ENCODE data around the gene LDAF1. TPM values are rescaled to one million over a fixed set of nuclear protein-coding genes. Genes with fewer than 3 reads are reported as not detected.
"Not testable (repeated sequence)": the region's sequence is repeated elsewhere in the genome, so short reads cannot be mapped to it uniquely, and the experiment has no call there.

LDAF1 gene
- polyA plus RNA-seq, 1 experiment, result 50.3 TPM

DNA sequence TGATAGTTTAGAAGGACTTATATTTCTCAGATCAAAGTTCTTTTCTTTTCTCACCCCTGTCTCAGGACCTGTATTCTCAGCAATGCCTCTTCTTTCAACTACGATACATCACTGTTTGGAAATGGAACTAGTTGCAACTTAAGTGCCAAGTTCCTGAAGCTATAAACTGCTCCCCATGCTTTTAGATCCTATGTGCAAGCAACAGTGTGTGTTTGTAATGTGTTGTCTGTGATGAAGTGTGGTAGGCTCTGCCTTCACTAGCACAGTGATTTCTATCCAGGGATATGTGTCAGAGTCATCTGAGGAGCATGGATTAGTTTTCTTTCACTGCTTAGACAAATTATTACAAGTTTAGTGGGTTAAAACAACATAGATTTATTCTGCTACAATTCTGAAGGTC lies 34.5 kb downstream of the LDAF1 start:
- CTCF ChIA-PET, result interaction anchor here (0.6 to 1.0 kb wide), 2 partner anchors 8 to 108 kb away, joined by 3 read pairs; no protein-coding TSS in a partner anchor

DNA sequence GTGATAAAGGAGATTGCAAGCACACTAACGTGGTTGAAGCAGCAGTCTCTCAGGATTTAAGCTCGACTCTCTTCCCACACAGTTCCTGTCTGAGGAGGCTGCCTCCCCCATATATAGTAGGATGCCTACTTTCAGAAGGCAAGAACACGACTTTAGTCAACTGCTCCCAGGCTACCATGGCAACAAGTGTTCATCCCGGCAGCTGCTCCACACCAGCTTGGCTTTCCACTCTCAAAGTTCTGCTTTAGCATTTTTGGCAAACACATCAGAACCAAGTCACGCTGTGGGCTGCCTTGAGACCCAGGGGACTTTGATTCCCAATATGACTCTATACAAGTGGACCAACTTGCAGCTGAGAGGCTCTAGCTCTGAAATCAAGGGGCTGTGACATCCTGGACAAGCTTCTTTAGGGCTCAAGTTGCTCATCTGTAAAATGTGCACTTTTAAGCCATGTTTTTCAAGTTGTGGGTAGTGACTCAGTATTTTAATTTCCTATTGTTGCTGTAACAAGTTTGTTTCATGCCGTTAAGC lies 36.4 kb downstream of the LDAF1 start:
- CTCF ChIA-PET, result no interaction called here
- H3K9me3 ChIP-seq (ENCODE audit: control insufficient read depth, insufficient read depth, low read length), result peaks cover 2% of the 10 kb centered on the region; the same call in 1 of the 2 replicates
- POLR2A ChIA-PET, result no interaction called here
- no peak overlapping the region for H3K27ac ChIP-seq (ENCODE audit: low read depth, low read length)
- TF ChIP-seq, protein P1, sequence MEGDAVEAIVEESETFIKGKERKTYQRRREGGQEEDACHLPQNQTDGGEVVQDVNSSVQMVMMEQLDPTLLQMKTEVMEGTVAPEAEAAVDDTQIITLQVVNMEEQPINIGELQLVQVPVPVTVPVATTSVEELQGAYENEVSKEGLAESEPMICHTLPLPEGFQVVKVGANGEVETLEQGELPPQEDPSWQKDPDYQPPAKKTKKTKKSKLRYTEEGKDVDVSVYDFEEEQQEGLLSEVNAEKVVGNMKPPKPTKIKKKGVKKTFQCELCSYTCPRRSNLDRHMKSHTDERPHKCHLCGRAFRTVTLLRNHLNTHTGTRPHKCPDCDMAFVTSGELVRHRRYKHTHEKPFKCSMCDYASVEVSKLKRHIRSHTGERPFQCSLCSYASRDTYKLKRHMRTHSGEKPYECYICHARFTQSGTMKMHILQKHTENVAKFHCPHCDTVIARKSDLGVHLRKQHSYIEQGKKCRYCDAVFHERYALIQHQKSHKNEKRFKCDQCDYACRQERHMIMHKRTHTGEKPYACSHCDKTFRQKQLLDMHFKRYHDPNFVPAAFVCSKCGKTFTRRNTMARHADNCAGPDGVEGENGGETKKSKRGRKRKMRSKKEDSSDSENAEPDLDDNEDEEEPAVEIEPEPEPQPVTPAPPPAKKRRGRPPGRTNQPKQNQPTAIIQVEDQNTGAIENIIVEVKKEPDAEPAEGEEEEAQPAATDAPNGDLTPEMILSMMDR (IDR thresholded peaks at IDR 0.05; ENCODE audit: low read depth, low read length), result no peak
- H3K27me3 ChIP-seq (ENCODE audit: control insufficient read depth, insufficient read depth, low read length), result peaks cover 18% of the 10 kb centered on the region
- no peak overlapping the region for H3K4me3 ChIP-seq (ENCODE audit: low read depth, low read length)
- DNase-seq (ENCODE audit: low read depth, low spot score), result no peak

More for the DNA sequence above, 34.5 kb downstream of the LDAF1 start:
- Histone ChIP-seq H3K27ac (ENCODE audit: low read depth, low read length) (no peak overlapping the region), H3K9me3 (ENCODE audit: control insufficient read depth, insufficient read depth, low read length) (peaks cover 2% of the 10 kb centered on the region; the same call in 1 of the 2 replicates), H3K4me3 (ENCODE audit: low read depth, low read length) (no peak overlapping the region), H3K27me3 (ENCODE audit: control insufficient read depth, insufficient read depth, low read length) (peaks cover 15% of the 10 kb centered on the region)
- DNase-seq (ENCODE audit: low read depth, low spot score), result no peak
- TF ChIP-seq, protein P1 (IDR thresholded peaks at IDR 0.05; ENCODE audit: low read depth, low read length), result no peak
- POLR2A ChIA-PET, result no interaction called here

- POLR2A ChIA-PET; H3K4me3 ChIP-seq (ENCODE audit: low read depth, low read length); DNase-seq (ENCODE audit: low read depth, low spot score); H3K27ac ChIP-seq (ENCODE audit: low read depth, low read length); CTCF ChIA-PET; H3K9me3 ChIP-seq (ENCODE audit: control insufficient read depth, insufficient read depth, low read length): not testable (repeated sequence)
- H3K27me3 ChIP-seq (ENCODE audit: control insufficient read depth, insufficient read depth, low read length), result peaks cover 18% of the 10 kb centered on the region
These were observed 36.9 kb downstream of the LDAF1 start for GRCh38 chr16:21195330-21195729.

DNA sequence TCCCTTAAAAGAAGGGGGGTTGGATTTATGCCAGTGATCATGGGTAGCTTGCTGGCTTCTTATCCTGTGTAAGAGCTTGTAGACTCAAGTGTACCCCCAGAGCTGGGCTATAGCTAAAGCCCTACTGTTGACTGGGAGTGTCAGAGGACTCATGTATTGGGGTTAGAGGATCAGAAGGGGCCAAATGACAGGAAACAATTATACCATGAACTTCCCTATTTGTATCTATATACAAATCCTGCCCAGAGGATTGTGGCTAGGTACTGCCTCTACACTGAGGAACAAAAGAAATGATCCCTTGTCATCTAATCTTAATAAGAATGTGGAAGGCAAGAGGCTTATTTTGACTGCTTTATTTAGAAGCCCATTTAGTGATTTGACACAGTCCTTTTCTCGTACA lies 38.6 kb downstream of the LDAF1 start:
- POLR2A ChIA-PET, result no interaction called here
- TF ChIP-seq, protein P1 (IDR thresholded peaks at IDR 0.05; ENCODE audit: low read depth, low read length), result no peak

GRCh38 chr16:21197621-21198020 lies 39.1 kb downstream of the LDAF1 start:
- Histone ChIP-seq H3K27me3 (ENCODE audit: control insufficient read depth, insufficient read depth, low read length) (peaks cover 24% of the 10 kb centered on the region), H3K4me3 (ENCODE audit: low read depth, low read length) (no peak overlapping the region), H3K9me3 (ENCODE audit: control insufficient read depth, insufficient read depth, low read length) (no peaks in the 10 kb centered on the region), H3K27ac (ENCODE audit: low read depth, low read length) (no peak overlapping the region)
- no peak for DNase-seq (ENCODE audit: low read depth, low spot score)
- ChIA-PET CTCF (interaction anchor here (1.1 to 3.2 kb wide), 2 partner anchors 9 kb away, joined by 4 to 13 read pairs; no protein-coding TSS in a partner anchor), POLR2A (no interaction called here)
- TF ChIP-seq, protein P1 (IDR thresholded peaks at IDR 0.05; ENCODE audit: low read depth, low read length), result no peak

More for the DNA sequence above, 38.6 kb downstream of the LDAF1 start:
- Histone ChIP-seq H3K4me3 (ENCODE audit: low read depth, low read length) (no peak overlapping the region), H3K27ac (ENCODE audit: low read depth, low read length) (no peak overlapping the region), H3K9me3 (ENCODE audit: control insufficient read depth, insufficient read depth, low read length) (no peaks in the 10 kb centered on the region), H3K27me3 (ENCODE audit: control insufficient read depth, insufficient read depth, low read length) (peaks cover 23% of the 10 kb centered on the region)
- CTCF ChIA-PET, result interaction anchor here (1.1 kb wide), 1 partner anchor 9 kb away, joined by 4 read pairs; no protein-coding TSS in a partner anchor
- DNase-seq (ENCODE audit: low read depth, low spot score), result no peak

Measured in AG04450 (cell line).